NCI-H82 treated with DMSO at 0.1 percent for 48 hours (cell line): ENCODE measurements around the gene NXPE4.
"Not testable (repeated sequence)": the region's sequence is repeated elsewhere in the genome, so short reads cannot be mapped to it uniquely, and the experiment has no call there.

Experiments used
- DNase-seq: peaks from one replicate; lab custom pipeline; 2025; ENCODE audit not compliant: unreplicated experiment; lab: John Stamatoyannopoulos, UW

The NXPE4 gene

DNA sequence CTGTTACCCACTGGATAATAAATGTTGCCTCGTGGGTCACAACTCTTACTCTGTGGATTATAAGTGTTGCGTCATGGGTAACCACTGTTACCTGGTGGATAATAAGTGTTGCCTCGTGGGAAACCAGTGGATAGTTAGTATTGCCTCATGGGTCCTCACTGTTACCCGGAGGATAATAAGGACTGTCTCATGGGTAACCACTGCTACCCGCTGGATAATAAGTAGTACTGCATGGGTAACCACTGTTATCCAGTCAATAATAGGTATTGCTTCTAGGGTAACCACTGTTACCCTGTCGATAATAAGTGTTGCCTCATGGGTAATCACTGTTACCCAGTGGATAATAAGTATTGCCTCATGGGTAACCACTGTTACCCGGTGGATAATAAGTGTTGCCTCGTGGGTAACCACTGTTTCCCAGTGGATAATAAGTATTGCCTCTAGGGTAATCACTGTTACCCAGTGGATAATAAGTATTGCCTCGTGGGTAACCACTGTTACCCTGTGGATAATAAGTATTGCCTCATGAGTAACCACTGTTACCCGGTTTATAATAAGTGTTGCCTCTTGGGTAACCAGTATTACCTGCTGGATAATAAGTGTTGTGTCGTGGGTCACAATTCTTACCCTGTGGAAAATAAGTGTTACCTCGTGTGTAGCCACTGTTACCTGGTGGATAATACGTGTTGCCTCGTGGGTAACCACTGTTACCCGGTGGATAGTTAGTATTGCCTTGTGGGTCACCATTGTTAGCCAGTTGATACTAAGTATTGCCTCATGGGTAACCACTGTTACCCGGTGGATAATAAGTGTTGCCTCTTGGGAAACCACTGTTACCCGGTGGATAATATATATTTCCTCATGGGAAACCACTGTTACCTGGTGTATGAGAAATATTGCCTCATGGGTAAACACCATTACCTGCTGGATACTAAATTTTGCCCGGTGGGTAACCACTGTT lies 15.7 kb upstream of the NXPE4 start:
- DNase-seq: no peak

GRCh38 chr11:114610550-114610949 lies 15.0 kb upstream of the NXPE4 start:
- no peak for DNase-seq

DNA sequence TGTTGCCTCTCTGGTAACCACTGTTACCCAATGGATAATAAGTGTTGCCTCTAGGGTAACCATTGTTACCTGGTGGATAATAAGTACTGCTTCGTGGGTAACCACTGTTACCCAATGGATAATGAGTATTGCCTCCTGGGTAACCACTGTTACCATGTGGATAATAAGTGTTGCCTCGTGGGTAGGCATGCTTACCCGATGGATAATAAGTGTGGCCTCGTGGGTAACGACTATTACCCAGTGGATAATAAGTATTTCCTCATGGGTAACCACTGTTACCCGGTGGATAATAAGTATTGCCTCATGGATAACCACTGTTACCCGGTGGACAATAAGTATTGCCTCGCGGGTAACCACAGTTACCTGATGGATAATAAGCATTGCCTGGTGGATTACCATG lies 13.8 kb upstream of the NXPE4 start:
- no peak for DNase-seq

GRCh38 chr11:114608605-114609004 lies 13.0 kb upstream of the NXPE4 start:
- DNase-seq: not testable (repeated sequence)

- DNase-seq: no peak
These were observed 12.3 kb upstream of the NXPE4 start for GRCh38 chr11:114607753-114608459.

- not testable (repeated sequence) for DNase-seq
These were observed 11.2 kb upstream of the NXPE4 start for GRCh38 chr11:114606802-114607075.

- no peak for DNase-seq
These were observed 10.6 kb upstream of the NXPE4 start for GRCh38 chr11:114606003-114606801.

DNA sequence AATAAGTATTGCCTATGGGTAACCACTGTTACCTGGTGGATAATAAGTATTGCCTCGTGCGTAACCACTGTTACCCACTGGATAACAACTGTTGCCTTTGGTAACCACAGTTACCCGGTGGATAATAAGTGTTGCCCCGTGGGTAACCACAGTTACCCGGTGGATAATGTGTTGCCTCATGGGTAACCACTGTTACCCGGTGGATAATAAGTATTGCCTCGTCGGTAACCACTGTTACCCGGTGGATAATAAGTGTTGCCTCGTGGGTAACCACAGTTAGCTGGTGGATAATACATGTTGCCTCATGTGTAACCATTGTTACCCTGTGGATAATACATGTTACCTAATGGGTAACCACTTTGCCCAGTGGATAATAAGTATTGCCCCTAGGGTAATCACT lies 9.8 kb upstream of the NXPE4 start:
- DNase-seq: no peak

DNA sequence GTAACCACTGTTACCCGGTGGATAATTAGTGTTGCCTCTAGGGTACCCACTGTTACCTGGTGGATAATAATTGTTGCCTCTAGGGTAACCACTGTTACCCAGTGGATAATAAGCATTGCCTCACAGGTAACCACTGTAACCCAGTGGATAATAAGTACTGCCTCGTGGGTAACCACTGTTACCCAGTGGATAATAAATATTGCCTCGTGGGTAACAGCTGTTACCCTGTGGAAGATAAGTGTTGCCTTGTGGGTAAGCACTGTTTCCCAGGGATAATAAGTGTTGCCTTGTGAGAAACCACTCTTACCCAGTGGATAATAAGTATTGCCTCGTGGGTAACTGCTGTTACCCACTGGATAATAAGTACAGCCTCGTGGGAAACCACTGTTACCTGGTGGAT lies 9.3 kb upstream of the NXPE4 start:
- no peak for DNase-seq

GRCh38 chr11:114604179-114604813 lies 8.7 kb upstream of the NXPE4 start:
- DNase-seq: no peak

GRCh38 chr11:114603151-114603550 lies 7.6 kb upstream of the NXPE4 start:
- DNase-seq: not testable (repeated sequence)

- DNase-seq: no peak
These were observed 2.9 kb upstream of the NXPE4 start for GRCh38 chr11:114598461-114598860.

DNA sequence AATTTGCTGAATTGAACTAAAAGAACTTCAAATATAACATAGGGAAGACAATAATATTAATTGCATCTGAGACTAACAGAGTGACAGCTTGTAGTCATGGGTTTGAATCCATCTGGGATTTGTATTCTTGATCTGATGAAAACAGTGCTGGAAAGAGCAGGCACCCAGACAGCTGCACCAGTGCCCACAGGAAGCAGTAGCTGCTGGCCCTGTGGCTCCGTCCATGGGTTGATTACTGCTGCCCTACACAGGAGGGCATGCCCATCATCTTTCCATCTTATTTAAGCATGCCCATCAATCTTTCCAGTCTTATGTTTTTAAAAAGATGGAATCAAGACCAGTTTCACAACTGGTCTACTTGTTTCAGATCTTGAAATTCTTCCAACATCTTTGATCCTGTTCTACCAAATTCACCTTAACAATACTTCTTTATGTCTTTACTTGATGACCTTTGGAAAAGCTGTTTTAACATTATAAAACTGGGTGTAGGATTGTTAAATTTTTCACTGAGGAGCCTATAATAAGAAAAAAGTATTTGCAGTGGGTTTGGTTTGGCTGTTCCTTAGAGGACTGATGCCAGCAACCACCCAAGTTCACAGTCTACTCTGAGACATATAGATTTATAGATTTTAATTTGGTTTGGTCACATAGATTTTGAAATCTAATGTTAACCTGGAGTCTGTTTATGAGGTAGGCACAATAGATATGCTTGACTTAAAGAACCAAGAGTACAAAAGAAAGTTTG lies 761 bp upstream of the NXPE4 start:
- DNase-seq: no peak

DNA sequence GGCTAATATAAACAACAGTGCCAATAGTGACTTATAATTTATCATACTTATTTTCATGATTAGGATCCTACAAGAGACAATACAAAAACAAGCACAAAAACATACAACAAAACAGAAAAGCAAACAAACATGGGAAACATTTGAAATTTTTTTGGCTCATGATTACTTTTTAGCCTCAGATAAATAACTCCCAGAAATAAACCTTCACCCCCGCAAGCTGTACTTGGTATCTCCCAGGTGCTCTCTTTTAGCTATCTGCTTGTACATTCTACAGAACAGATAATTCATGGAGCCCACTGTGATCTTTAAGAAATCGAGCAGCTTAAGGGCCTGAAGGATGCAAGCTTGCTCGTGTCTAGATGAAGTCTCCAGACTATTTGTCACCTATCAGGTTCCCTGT lies 883 bp downstream of the NXPE4 start:
- DNase-seq: no peak

- DNase-seq: no peak
These were observed 8.1 kb downstream of the NXPE4 start for GRCh38 chr11:114587398-114587953.

- no peak for DNase-seq
These were observed 8.8 kb downstream of the NXPE4 start for GRCh38 chr11:114586797-114587196.

DNA sequence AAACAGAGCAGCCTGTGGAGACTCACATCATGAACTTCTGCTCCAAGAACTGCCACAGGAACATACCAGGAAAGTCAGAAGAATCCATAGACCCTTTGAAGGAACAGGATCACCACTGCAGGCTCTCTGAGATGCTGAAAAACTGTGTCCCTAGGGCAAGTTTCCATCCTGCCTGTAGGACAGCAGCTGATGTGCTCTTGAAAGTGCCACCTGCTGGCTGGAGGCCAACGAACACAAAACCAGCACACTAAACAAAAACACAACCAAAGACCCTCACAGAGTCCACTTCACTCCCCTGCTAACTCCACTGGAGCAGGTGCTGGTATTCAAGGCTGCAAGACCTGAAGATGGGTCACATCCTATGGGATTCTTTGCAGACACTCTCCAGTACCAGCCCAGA lies 23.9 kb downstream of the NXPE4 start:
- no peak for DNase-seq

- no peak for DNase-seq
These were observed 25.8 kb downstream of the NXPE4 start for GRCh38 chr11:114569801-114570200.

- no peak for DNase-seq
These were observed 29.3 kb downstream of the NXPE4 start for GRCh38 chr11:114566276-114566675.

GRCh38 chr11:114564831-114565230 lies 30.8 kb downstream of the NXPE4 start:
- no peak for DNase-seq
